A549 treated with Mapracorat at 1 μM for 4 hours (cell line): ENCODE data around the gene ELAVL3. TPM values are rescaled to one million over a fixed set of nuclear protein-coding genes. Genes with fewer than 3 reads are reported as not detected.

ENCODE experiments used
- total RNA-seq: library from RNA; stranded (reverse); fragments of 200-300 nt; extraction: Qiagen RNA extraction; gene quantifications from 5 replicates; pipeline ENCODE4 v1.2.3, GENCODE V29; 2022

ELAVL3 gene
- 0.09 to 0.21 TPM (median 0.15 TPM) in 4 of 5 replicates, not detected in the other for total RNA-seq

DNA sequence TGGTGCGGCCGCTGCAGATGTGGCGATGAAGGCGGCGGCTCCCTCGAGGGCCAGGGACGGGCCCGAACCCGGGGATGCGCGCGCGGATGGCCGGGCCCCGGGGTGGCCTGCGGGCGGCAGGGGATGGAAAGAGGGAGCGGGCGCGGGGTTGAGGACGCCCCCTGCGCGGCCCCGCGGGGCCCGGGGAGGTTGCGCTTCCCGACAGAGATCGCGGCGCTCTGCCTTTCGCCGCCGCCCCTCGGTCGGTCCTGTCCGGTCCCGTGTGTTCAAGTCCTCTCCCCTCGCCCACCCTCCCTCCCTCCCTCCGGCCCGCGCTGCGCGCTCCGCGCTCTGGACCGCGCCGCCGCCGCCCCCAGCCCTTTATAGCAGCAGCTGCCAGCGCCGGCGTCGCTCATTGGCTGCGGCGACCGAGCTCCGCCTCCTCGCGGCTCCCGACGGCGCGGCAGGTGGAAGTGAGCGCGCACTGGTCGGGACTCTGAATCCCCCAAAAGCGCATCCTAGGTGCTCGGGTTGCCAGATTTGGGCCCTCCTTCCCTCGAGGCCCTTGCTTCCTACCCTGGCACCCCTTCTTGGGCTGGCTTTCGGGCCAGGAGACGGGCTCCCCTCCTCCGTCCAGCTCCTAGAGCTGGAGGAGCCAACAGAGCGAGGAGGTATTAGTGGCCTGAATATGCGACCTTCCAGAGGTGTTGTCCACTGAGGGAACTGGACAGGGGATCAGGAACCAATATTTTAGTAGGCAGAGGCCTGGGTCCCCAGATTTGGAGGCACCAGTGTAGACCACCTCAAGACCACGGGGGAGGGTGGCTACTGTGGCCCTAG, at the start of gene ELAVL3:
TSS of gene ELAVL3 (minus strand) at position 332 of the 819 bp plus-strand sequence. CDS start 438 bp downstream, outside the sequence.

DNA sequence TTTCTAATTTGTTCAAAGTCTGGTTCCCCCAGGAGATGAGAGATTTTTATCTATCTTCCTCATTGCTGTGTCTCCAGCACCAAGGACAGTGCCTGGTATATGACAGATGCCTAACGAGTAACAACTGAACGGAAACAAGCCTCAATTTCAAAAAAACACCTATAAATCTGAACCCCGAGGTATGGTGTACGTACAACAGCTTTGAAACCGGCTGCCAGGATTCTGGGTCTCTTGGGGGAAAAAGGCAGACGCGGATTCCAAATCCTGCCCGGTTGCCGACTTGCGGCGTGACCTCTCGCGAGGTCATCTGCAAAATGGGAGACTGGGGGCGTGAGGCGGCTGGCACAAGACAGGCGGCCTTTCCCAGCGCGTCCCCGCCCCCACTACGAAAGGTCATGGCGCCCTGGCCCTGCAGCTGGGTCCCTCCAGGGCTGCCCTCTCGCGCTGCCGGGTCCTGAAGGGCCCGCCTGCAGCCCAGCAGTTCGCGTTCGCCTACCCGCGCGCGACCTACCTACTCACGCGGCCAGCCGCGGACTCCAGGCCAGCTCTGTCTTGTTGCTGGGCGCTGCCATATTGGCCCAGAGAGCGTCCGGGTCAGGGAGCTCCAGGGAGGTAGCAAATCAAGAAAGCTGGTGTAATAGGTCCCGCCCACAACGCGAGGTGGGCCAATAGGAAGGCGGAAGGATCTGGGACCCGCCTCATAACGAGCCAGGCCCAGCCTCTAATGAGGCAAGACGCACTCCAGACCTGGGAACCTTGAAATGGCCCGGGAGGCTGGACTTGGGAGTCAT, 47.9 kb upstream of the ELAVL3 start, which contains the start of gene ECSIT:
TSS of gene ECSIT (minus strand) at position 584 of the 791 bp plus-strand sequence. CDS start 9,964 bp downstream, outside the sequence.

GRCh38 chr19:11505504-11506100, 24.8 kb upstream of the ELAVL3 start, which contains the start of gene ZNF653:
Gene ZNF653, minus strand, starts transcription at chr19:11505839. Its CDS starts 53 bp downstream, at chr19:11505786.

GRCh38 chr19:11435057-11435832, 45.6 kb downstream of the ELAVL3 start, which contains the start of the genes ODAD3 and PRKCSH:
Gene ODAD3, minus strand, starts transcription at chr19:11435121. Its CDS starts 105 bp downstream, at chr19:11435016.
Gene PRKCSH, plus strand, starts transcription at chr19:11435635. Its CDS starts 483 bp downstream, at chr19:11436118.

DNA sequence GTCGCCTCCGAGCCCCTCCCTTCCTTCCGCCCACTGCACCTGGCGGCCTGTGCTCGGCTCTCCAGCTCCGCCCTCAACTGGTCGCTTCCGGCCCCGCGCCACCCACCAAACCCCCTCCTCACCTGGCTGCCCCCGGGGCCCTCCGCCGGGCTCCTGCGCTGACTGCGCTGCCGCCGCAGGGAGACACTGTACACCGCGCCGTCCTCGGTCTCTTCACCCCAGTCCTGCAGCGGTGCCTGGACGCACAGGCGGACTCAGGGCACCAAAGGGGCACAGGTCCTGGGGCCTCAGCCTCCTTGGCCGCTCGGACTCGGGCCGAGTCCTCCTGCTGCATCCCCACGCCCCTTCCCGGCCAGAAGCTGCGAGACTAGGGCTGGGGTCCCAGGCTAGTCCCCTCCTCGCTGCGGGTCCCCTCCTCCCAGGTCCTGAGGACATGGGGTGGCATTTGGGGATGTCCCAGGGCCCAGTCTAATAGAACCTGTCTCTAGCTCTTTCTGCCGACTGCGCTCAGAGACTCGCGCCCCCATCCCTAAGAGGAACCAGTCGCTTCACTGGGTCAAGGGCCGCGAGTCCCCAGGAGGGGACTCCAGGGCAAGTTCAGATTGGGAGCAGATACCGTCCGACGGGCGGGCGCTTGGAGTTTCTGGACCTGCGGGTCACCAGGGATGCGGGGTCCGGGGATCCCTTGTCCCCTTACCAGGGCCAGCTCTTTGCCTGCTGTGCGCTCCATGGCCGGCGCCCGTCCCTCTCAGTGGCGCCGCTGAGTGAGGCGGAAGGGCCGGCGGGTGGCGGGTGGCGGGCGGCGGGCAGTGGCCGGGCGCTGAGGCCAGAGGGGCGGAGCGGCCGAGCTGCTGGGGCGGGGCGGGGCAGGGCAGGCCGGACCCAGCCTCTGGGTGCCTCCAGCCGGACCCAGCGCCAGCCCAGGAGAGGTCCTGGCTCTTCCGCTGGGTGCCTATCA, 62.0 kb downstream of the ELAVL3 start, which contains the start of gene RGL3:
TSS of gene RGL3 (minus strand) at position 766 of the 958 bp plus-strand sequence. CDS start at position 730, 36 bp downstream.

Other genes starting within 250 kb of the ELAVL3 start
- 0.52 TPM in 1 of 5 replicates, not detected in the others for gene ANGPTL8, start 241.4 kb downstream of the ELAVL3 start, total RNA-seq
- gene DOCK6, start 218.5 kb downstream of the ELAVL3 start, total RNA-seq = 6.0 to 12.5 TPM (median 9.2 TPM) in 5 replicates
- not detected in 5 replicates for gene TSPAN16, start 184.9 kb downstream of the ELAVL3 start, total RNA-seq
- 3.5 to 4.2 TPM (median 3.7 TPM) in 5 replicates for gene RAB3D, start 141.4 kb downstream of the ELAVL3 start, total RNA-seq
- 96.1 to 136 TPM (median 106 TPM) in 5 replicates for gene TMEM205, start 134.8 kb downstream of the ELAVL3 start, total RNA-seq
- gene CCDC159, start 134.5 kb downstream of the ELAVL3 start, total RNA-seq = 4.6 to 6.0 TPM (median 5.4 TPM) in 5 replicates
- gene PLPPR2, start 125.6 kb downstream of the ELAVL3 start, total RNA-seq = 7.1 to 10.7 TPM (median 9.4 TPM) in 5 replicates
- 1.8 to 2.5 TPM (median 2.0 TPM) in 5 replicates for gene SWSAP1, start 106.4 kb downstream of the ELAVL3 start, total RNA-seq
- gene EPOR, start 96.7 kb downstream of the ELAVL3 start, total RNA-seq = 3.1 to 5.0 TPM (median 4.6 TPM) in 5 replicates
- gene RGL3, start 61.7 kb downstream of the ELAVL3 start, total RNA-seq = 1.1 to 3.0 TPM (median 1.7 TPM) in 5 replicates
- 0.49 to 1.6 TPM (median 1.1 TPM) in 5 replicates for gene ODAD3, start 45.9 kb downstream of the ELAVL3 start, total RNA-seq
- 242 to 258 TPM (median 251 TPM) in 5 replicates for gene PRKCSH, start 45.4 kb downstream of the ELAVL3 start, total RNA-seq
- 4.5 to 6.4 TPM (median 5.0 TPM) in 5 replicates for gene ZNF653, start 24.8 kb upstream of the ELAVL3 start, total RNA-seq
- 23.8 to 32.3 TPM (median 31.6 TPM) in 5 replicates for gene ECSIT, start 48.1 kb upstream of the ELAVL3 start, total RNA-seq
- gene CNN1, start 57.8 kb upstream of the ELAVL3 start, total RNA-seq = 0.31 to 0.77 TPM (median 0.39 TPM) in 5 replicates
- 94.7 to 120 TPM (median 95.7 TPM) in 5 replicates for gene ELOF1, start 78.2 kb upstream of the ELAVL3 start, total RNA-seq
- gene ACP5, start 96.6 kb upstream of the ELAVL3 start, total RNA-seq = 0.16 to 0.72 TPM (median 0.28 TPM) in 3 of 5 replicates, not detected in the others
- gene ZNF627, start 116.4 kb upstream of the ELAVL3 start, total RNA-seq = 2.8 to 4.9 TPM (median 3.9 TPM) in 5 replicates